Cardiac septum (tissue), 1 donor: ENCODE data around the gene S100A11. TPM values are rescaled to one million over a fixed set of nuclear protein-coding genes. Genes with fewer than 3 reads are reported as not detected.

Experiments used
- DNase-seq: peaks from one replicate; pipeline ENCODE4 v3.0.0-alpha.2; 2020; ENCODE audit warnings: low spot score
- intact Hi-C: fragments of 100-400 bp; cut with DNase I; formaldehyde crosslinking; loops from one replicate; pipeline ENCODE4 v1.14.0; 2022
- total RNA-seq: library from RNA; stranded (reverse); fragmentation: NEBNext Ultra II Directional; extraction: Animal tissue kit (Norgen Biotek cat#: 25700); gene quantifications from one replicate; pipeline ENCODE4 v1.2.1, GENCODE V29; 2021
- donor health status: DM: no; HTN: no; CAD: no.

The S100A11 gene
- total RNA-seq, 1 donor from 2014 or later, result 90.8 TPM

DNA sequence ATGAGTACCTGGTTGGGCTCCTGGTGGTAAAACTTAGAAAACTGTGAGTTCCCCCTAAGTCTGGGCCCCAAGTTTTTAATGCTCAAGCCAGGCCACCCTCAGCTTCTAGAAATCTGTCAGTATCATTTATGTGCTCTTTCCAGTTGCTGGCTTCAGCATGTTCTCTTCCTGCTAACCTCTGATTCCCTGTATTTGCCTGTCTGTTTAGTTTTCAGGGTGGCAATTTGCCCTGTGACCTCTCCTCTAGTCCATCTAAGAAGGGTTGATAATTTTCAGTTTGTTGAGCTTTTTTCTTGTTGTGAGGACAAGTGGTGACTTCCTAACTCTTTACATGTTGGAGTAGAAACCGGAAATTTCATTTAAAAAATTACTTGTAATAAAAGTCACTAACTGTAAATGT lies 27.1 kb downstream of the S100A11 start:
- intact Hi-C loops, result no loop called here

DNA sequence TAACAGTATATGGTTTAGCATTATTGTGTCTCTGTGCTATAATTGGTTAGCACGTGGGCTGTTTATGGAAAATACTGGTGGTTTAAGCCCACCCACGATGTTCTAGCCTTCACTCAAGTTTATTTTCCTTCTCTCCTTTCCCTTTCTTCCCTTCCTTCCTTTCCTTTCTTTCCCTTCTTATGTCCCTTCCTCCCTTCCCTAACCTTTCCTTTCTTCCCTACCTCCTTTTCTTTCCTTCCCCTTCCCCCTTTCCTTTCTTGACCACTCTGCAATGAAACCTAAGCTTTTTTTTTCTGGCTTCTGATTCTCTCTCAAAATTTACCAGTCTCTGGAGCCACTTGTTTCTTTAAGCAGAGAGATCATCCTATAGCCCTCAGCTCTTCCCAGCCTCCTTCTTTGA lies 29.8 kb downstream of the S100A11 start:
- DNase-seq, result no peak
- intact Hi-C loops, result no loop called here

More for the DNA sequence above, 27.1 kb downstream of the S100A11 start:
- no peak for DNase-seq

DNA sequence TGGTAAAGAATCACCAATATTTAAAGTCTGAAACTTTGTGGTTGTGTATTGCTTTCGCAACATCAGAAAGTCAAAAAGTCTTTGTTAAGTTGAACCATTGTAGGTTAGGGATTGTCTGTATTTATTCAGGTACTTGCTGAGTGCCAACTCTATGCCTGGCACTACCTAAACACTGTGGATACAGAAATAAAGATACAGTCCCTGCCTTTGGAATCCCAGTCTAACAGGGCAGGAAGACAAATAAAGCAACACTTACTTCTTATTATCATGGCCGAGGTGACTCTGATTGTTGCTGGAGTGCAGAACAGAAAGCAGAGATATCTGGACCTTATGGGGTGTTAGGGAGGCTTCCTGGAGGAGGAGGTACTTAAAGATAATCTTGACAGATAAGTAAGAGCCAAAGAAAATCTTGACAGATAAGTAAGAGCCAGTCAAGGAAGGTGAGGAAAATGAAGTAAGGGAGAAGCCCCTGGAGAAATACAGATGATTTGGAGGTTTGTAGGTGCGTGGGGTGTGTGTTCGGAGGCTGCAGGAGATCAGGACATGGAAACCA lies 31.4 kb downstream of the S100A11 start:
- intact Hi-C loops, result no loop called here
- no peak for DNase-seq

DNA sequence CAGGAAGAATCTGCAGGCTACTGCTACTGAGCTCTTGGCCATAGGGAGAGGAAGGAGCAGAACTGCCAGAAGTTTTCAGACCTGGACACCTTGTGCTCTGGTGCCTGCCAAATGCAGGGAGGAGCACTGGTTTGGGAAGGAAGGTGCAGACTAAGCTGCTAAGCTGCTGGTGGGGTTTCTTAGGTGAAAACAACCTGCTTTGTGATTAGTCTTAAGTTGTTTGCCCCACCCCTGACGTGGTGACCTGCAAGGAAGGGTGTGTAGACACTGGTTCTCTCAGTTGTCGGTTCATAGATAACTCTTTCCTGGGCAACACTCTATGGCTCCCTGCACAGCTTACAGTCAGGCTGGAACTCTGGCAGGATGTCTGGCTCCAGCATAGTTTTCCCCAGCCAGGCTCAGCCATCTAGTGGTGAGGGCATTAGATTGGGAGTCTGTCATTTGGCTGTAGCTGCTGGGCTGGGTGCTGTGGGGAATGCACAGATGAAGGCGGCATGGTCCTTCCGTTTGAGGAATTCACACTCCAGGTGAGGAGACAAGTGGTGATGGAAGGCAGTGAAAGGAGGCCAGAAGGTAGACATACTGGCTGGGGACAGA lies 32.9 kb downstream of the S100A11 start:
- intact Hi-C loops, result loop anchor here (5.0 kb wide), 1 partner anchor 37 kb away; no protein-coding TSS in a partner anchor

DNA sequence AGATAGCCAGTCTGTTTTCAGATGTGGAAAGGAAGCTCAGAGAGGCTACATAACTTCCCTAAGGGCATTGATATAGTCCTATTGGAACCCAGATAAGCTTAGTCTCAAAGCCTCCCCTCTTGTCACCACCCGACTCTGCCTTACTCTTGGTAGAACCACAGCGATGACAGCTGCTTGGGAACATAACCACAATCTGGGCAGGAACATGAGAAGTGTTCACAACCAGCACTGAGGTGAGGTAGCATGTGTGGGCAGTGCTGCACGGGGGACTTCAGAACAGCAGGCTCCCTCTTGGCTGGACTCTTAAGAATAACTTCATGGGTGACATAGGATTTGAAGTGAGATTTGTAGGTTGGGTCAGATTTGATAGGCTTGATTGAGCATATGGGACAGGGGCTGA lies 33.8 kb downstream of the S100A11 start:
- intact Hi-C loops, result loop anchor here (5.0 kb wide), 1 partner anchor 36 kb away; no protein-coding TSS in a partner anchor
- DNase-seq, result no peak

More for the DNA sequence above, 32.9 kb downstream of the S100A11 start:
- no peak for DNase-seq

DNA sequence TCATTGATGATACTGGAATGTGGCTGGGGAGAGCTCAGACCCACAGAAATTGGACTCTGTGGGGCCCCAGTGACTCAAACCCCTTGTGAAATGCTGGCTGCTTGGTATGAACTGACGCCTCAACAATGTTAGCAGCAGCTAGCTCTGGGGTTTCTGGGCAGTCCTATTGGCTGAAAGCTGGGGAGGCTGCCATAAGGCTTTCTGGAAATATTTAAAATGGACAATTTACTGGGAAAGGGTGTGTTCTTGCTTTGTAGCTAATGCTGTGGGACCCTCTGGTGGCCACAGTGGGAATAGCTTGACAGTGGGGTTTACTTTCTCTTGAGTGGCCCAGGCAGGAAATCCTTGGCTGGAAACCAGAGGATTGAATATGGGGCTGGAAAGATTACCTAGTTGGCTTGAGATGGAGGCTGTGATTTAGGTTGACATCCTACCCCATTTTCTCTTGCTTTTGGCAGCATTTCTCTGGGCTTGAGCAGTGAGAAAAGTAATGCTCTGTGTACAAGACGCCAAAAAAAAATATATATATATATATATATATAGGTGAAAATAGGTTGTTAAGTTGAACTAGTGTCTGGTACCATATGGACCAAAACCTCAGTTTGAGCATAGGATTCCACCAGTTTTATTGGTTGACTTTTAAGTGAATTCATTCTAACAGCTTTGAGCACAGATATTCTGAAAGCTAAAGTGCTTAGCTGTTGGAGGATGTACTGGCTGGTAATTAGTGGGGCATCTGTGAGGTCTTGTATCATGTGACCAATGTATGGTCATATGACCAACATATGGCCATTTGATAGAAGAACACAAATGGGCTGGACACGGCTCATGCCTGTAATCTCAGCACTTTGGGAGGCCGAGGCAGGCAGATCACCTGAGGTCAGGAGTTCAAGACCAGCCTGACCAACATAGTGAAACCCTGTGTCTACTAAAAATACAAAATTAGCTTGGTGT lies 34.9 kb downstream of the S100A11 start:
- DNase-seq, result no peak
- intact Hi-C loops, result loop anchor here (1.0 to 5.0 kb wide), 2 partner anchors 35 to 68 kb away; no protein-coding TSS in a partner anchor

DNA sequence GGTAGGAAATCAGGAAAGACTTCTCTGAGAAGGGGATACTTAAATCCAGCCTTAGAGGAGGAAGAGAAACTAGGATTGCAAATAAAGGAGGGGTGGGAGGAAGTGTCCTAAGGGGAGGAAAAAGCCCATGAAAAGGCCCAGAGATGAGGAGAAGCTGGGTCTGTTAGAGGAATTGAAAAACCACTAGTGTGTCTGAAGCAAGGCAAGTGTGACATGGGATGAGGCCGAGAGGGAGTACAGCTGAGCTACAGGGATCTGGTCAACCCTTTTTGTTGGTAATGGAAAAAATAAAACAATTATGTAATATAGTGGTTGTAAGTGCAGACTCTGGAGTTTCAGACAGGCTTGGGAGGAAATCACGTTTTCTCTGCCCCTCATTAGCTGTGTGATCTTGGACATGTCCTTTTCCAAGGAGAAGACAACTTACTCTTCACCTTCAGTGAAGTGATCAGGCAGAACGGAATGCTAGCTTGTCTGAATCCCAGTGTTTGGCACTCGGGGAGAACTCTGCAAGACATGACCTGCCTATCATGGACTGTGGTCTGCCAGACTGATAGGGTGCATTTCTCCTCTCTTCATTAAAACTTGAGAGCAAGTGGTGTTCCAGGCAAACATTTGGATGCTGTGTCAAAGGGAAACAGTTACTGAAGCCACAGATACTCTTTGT lies 35.7 kb downstream of the S100A11 start:
- intact Hi-C loops, result loop anchor here (1.0 to 5.0 kb wide), 2 partner anchors 34 to 67 kb away; no protein-coding TSS in a partner anchor
- no peak for DNase-seq

DNA sequence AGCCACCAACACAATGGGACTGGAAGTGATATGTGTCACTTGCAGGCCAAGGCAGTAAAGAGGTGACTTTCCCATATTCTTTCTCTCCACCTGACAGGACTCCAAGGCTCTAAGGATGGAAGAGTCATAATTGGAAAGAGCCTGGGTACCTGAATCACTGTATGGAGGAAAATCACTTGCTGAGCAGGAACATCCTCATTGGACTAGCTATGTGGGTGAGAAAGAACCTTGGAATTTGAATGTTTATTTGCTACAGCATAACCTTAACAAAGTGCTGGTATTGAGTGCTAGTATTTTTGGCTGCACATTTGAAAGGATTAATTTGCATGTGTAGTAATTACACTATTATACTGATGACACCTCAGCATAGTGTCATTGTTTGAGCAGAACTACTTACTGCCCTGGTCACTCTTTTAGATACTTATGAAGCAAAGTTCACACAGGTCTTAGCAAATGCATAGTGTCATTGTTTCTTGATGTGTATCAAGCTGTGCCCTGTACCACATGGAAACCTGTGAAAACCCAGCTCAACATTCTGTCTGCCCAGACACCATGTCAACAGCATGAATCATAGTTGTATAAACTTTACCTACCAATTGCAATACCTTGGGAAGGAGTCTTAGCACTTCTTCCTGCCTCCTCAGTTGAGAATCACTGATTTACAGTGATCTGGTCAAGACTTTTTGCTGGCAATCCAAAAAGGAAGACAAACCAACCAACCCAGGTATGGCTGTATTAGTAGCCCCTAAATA lies 38.0 kb downstream of the S100A11 start:
- no peak for DNase-seq
- intact Hi-C loops, result no loop called here

DNA sequence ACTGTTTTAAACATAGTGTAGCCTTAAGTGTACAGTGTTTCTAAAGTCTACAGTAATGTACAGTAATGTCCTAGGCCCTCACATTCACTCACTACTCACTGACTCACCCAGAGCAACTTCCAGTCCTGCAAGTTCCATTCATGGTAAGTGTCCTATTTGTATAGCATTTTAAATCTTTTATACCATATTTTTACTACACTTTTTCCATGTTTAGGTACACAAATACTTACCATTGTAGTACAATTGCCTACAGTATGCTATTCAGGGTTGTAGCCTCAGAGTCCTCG lies 39.6 kb downstream of the S100A11 start:
- intact Hi-C loops, result no loop called here
- no peak for DNase-seq

DNA sequence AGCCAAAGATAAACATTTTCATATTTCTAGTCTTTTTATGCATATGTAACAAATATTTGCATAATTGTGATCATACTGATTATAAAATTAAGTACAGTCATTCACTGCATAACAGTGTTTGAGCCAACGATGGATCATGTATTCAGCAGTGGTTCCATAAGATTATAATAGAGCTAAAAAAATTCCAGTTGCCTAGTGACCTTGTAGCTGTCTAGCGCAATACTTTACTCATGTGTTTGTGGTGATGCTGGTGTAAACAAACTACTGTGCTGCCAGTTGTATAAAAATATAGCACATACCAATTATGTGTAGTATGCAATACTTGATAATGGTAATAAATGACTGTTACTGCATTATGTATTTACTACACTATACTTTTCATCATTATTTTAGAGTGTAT lies 41.0 kb downstream of the S100A11 start:
- intact Hi-C loops, result loop anchor here (1.0 kb wide), 1 partner anchor 61 kb away; no protein-coding TSS in a partner anchor
- no peak for DNase-seq

DNA sequence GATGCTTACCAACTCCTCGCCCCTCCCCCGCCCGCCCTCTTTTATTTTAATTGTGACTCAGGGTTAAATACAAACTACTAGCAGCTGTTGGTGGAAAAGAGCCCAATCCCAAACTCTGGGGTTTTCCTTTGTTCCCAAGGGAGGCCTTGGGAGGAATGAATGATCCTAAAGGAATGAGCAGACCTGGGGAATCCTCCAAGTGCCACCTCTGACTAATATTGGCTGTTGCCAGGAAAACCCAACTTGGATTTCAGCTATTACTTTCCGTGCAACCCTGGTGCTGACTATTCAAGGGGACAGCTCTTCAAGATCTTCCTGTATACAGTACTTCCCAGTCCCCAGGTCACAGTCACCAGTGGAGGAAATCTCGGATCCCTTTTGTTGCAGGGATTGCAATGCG lies 41.8 kb downstream of the S100A11 start:
- intact Hi-C loops, result no loop called here
- no peak for DNase-seq

DNA sequence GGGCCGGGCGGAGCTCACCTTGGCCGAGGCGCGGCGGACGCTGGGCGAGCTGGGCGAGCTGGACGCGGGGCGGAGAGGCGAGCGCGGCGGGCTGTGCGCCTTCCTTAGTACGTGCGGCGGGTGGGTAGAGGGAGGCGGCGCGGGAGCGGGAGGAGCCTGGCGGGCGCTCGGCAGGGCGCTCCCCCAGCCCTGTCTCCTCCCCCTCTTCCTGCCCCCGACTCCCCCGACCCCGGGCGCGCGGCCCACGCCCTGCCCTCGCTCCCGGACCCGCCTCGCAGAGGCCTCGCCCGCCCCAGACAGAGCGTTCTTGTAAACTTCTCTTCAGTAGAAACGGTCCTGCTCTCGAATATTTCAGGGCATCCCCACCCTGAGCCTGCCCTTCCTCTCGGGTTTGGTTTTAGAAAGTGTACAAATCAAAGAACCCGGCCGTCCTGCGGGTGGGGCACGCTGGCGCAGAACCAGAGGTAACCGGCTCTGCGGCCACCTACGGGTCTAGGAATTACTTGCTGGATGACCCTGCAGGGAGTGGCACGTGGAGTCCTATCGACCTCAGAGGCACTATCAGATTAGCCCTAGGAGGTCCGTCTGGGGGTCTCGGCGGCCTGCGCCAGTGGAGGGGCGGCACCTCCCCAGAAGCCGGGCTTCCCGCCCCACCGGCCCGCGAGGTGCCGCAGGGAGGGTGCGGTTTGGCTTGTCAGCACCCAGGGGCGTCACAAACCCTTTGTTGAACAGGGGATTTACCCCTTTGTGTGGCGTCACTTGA lies 42.9 kb downstream of the S100A11 start, which contains the start of gene S100A10:
Gene S100A10, minus strand, starts transcription at position 126 of the 763 bp plus-strand sequence. CDS start 7,629 bp downstream, outside the sequence.
- intact Hi-C loops, result loop anchor here (2.0 kb wide), 1 partner anchor 41 kb away; no protein-coding TSS in a partner anchor

DNA sequence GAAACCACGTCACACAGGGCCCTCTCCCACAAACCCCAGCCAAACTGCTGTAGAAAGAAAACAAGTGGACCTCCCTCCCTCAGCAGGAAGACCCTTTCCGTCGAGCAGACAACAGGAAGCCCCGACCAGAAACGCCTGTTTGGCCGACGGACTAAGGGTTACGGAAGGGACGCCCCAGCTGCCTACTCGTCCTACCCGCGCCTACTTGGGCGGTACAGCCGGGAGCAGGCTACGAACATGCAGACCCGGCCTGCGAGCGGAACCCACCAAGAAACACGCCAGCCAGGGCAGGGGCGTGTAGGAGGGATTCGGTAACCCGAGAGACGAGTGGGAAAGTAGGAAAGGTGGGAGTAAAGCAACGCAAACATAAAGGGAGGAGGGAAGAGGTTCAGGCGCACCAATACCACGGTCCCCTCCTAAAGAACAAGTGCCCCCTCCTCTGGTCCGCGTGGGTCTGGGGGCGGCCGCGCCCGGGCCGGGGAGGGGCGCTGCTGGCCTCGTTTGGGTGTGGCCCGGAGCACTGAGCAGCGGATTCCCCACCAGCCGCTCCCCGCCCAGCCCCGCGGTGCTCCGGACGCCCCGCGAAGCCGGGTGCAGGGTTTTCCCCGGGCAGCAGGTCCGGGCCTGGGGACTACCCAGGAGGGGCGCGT lies 43.6 kb downstream of the S100A11 start:
- intact Hi-C loops, result loop anchor here (2.0 kb wide), 1 partner anchor 42 kb away; no protein-coding TSS in a partner anchor
- DNase-seq, result no peak

More for the DNA sequence above, 42.9 kb downstream of the S100A11 start, which contains the start of gene S100A10:
- peak; percentile 90 for DNase-seq

DNA sequence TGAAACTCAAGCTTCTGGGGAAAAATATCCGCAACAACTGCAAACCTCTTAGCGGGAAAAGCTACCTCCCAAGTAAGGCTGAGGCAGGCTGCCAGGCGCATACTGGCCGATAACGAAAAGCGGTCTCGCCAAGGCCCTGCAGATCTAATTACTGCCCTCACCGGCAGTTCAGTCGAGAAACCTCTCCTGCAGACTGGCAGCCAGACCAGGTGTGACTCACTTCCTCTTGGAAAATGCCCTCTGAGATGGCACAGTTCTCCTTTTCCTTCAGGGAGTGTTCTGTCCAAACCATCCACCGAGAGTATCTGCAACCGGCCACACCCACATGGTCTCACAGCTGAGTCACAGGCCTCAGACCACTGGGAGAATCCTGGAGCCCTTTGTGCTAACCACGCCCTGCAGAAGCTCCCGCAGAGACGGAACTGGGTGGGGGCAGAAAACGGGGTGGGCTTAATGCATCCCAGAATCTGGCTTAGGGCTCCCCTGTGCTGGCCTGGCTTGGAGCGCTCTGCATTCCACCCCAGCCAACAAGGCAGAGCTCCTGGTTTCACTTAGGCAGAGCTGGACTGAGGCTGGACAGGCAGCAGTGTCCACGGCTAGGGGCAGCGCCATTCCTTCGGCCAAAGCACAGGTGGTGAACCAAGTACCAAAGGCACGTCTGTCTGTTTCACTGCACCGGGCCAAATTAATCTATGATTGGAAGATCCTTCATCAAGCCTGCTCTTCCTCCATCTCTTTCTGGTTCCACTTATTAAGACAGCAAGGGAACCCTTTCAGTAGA lies 44.3 kb downstream of the S100A11 start:
- intact Hi-C loops, result loop anchor here (1.0 to 2.0 kb wide), 2 partner anchors 42 to 46 kb away; no protein-coding TSS in a partner anchor
- DNase-seq, result peak; percentile 88

DNA sequence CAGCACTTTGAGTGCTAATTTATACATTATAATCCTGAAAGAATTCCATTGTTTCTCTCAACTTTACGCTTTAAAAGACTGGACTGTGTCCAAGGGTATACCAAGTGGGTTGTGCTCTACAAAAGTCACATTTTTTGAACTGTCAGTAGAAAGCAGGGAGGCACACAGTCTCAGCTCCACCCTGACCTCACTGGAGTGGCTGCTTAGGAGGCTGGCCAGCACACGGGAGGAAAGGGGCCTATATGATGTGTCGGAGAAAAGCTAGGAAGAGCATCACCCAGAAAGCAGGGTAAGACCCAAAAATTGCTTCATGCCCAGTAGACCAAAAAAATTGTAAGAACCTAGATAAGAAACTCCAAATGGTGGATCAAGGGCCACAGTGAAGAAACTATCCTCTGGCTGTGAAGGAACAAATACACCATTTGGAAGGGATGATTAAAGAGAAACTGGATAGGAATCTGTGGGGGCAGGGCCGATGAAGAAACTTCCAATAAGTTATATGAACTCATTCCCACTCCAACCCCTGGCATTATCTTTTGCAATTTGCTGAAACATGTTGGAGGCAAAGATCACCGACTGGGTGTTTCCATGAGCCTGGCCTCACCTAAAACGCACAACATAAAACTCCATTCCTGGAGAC lies 45.0 kb downstream of the S100A11 start:
- no peak for DNase-seq
- intact Hi-C loops, result loop anchor here (1.0 to 2.0 kb wide), 2 partner anchors 43 to 45 kb away; no protein-coding TSS in a partner anchor

DNA sequence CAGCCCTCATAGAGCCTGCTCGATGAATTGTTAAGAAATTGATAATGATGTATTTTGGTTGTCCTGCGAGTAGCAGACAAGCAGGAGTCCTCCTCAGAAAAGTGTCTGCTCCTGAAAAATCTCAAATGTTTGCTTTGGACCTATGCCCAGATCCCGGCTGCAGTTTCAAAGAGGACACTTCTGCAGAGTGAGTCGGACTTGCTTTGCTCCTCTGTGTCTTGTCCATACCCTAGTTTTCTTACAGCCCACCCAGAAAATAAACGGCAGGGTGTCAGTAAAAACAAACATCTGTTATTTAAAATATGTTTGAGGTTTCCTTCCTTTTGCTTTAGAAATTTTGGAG lies 46.0 kb downstream of the S100A11 start:
- intact Hi-C loops, result no loop called here
- DNase-seq, result no peak
